Measurements from ENCODE around the gene LTBP3. TPM values are rescaled to one million over a fixed set of nuclear protein-coding genes. Genes with fewer than 3 reads are reported as not detected.
A peak's percentile ranks its signal among the peaks of the same experiment; 100 is the strongest.

LTBP3 gene
- 47.3 and 147 TPM in 2 replicates for total RNA-seq (ENCODE audit: low replicate concordance)

DNA sequence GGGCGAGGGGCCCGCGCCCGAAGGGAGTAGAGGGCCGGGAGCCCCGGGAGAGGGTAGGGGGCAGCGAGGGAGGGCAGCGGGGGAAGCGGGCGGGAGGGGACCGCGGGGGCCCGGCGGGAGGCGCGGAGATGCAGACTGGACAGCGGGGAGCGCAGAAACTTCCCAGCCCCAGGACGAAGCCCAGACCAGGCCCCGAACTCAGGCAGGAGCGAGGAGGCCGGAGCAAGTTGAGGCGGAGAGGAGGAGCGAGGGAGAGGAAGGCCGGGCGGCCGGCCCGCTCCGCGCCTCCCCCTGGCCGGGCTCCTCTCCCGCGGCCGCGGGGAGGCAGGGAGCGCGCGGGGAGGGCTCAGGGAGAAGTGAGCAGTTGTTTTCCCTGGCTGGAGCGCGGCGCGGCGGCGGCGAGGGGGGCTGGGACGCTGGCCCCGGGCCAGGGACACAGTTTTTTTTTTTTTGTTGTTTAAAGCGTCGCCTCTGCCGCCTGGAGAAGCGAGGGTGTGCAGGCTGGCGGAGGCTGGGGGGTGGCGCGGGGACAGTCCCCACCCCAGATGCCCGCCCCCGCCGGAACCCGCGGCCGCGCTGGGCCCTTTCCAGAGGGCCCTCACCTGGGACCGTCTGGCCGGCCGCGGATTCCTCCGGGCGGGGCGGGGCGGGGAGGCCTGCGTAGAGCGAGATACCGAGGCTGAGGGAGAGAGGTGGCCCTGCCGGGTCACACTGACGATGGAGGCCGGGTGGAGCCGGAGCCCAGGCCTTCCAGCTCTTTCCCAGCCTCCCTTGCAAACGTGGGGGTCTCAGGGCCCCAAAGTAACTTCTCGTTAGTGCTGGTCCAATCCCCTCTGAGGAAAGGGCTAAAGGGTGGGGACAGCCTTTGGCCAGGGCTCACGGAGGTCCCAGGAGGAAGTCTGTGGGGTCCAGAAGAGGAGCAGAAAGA, at the start of gene LTBP3:
Gene LTBP3 (minus strand): TSS at position 358 of the 928 bp plus-strand sequence. CDS start 400 bp downstream, outside the sequence.
- TF ChIP-seq, protein P1, sequence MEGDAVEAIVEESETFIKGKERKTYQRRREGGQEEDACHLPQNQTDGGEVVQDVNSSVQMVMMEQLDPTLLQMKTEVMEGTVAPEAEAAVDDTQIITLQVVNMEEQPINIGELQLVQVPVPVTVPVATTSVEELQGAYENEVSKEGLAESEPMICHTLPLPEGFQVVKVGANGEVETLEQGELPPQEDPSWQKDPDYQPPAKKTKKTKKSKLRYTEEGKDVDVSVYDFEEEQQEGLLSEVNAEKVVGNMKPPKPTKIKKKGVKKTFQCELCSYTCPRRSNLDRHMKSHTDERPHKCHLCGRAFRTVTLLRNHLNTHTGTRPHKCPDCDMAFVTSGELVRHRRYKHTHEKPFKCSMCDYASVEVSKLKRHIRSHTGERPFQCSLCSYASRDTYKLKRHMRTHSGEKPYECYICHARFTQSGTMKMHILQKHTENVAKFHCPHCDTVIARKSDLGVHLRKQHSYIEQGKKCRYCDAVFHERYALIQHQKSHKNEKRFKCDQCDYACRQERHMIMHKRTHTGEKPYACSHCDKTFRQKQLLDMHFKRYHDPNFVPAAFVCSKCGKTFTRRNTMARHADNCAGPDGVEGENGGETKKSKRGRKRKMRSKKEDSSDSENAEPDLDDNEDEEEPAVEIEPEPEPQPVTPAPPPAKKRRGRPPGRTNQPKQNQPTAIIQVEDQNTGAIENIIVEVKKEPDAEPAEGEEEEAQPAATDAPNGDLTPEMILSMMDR (IDR thresholded peaks at IDR 0.05; ENCODE audit: insufficient read depth, low read length) = no peak
- DNase-seq (ENCODE audit: low read depth) = peak; percentile 79
- H3K4me3 ChIP-seq (ENCODE audit: low read depth, low read length) = peak within 1 kb of the TSS; percentile 74

DNA sequence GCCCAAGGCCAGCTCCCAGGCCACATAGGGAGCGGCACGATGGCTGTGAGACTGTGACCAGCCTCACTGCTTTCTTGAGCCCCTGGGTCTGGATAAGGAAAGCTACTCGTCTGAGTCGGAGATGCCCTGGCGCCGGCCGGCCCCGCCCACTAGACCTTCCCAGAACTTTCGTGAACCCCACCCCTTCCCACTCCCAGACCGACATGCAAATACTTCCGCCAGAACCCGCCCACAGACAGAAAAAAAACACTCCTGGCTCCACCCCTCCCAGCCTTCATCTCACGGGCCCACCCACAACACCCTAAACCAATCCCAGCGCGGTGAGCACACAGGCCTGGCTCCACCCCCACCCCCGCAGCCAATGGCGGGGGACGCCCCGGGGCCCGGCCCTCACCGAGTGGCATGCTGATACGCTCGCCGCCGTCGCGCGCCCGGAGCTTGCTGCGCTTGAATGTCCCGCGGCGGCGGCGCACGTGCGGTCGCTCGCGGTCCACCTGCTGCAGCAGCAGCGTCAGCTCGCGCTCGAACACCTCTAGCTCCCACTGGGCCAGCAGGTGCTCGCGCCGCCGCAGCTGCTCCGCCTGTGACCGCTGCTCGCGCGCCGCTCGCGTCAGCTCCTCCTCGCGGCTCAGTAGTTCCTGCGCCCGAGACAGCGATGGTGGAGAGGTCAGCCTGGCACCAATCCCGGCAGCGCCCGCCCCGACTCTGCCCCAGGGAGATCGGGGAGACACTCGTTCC, 48.9 kb upstream of the LTBP3 start:
- TF ChIP-seq, protein P1 (IDR thresholded peaks at IDR 0.05; ENCODE audit: insufficient read depth, low read length) = no peak
- DNase-seq (ENCODE audit: low read depth) = peak; percentile 95
- peak overlapping the region; percentile 37 for H3K4me3 ChIP-seq (ENCODE audit: low read depth, low read length)

DNA sequence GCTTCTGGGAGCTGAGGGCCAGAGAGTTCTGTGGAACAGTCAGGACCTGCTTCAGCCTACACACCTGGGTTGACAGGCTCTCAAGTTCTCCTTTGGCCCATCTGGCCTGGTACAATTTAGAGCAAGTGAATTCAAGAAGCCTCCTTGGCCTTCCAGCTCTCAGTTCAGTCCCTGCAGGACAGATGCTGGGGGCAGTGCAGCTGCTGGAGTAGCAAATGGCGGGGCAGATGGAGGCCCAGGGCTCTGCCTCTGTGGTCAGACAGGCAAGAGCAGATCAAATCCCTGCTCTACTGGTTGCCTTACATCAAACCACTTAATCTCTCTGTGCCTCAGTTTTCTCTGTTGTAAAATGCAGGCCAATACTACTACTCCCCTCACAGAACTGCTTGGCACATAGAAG, 46.1 kb upstream of the LTBP3 start:
- TF ChIP-seq, protein P1 (IDR thresholded peaks at IDR 0.05; ENCODE audit: insufficient read depth, low read length) = no peak
- DNase-seq (ENCODE audit: low read depth) = no peak
- no peak overlapping the region for H3K4me3 ChIP-seq (ENCODE audit: low read depth, low read length)

DNA sequence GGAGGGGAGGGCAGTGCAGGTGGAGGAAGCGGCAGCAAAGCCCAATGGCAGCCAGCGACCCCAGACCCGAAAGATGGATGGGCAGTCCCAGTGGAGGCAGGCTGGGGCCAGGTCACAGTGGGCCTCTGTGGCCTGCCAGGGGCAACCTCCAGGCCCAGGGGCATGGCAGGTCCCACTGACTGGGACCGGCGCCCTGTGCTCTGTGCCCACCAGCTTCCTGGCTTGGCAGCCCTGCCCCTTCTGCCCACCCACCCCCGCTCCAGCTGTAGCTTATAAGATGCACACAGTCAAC, 41.7 kb upstream of the LTBP3 start:
- DNase-seq (ENCODE audit: low read depth) = no peak
- TF ChIP-seq, protein P1 (IDR thresholded peaks at IDR 0.05; ENCODE audit: insufficient read depth, low read length) = no peak
- H3K4me3 ChIP-seq (ENCODE audit: low read depth, low read length) = no peak overlapping the region

DNA sequence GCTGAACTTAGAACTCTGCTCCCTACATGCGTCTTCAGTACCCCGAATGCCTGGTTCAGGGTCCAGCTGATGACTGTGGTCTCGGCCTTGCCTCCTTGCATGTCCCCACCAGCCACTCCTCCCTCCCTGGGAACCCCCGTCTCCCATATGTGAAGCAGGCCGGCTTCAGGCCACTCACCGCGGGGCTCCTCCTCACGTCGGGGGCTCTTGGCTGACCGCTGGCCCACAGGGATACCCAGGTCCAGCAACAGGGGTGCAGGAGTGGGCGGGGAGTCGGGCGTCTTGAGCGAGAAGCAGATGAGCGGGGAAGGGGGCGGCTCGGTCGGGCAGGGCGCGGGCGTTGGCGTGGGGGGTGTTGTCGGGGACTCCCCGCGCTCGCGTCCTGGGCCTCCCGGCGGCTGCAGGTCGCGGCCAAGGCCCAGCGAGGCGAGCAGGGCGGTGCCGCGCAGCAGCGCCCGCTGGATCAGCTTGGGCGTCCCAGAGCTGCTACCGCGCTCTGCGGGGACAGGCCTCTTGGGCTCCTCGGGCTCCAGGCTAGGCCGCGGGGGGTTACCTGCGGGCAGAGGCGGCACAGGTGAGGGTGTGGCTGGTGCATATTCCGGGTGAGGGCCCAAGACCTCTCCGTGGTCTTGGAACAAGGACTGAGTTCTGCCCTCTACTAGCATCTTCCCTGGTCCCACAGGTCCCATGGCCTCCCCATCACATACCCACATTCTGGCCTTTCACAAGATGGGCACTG, 41.2 kb upstream of the LTBP3 start:
- TF ChIP-seq, protein P1 (IDR thresholded peaks at IDR 0.05; ENCODE audit: insufficient read depth, low read length) = no peak
- H3K4me3 ChIP-seq (ENCODE audit: low read depth, low read length) = no peak overlapping the region
- DNase-seq (ENCODE audit: low read depth) = no peak

DNA sequence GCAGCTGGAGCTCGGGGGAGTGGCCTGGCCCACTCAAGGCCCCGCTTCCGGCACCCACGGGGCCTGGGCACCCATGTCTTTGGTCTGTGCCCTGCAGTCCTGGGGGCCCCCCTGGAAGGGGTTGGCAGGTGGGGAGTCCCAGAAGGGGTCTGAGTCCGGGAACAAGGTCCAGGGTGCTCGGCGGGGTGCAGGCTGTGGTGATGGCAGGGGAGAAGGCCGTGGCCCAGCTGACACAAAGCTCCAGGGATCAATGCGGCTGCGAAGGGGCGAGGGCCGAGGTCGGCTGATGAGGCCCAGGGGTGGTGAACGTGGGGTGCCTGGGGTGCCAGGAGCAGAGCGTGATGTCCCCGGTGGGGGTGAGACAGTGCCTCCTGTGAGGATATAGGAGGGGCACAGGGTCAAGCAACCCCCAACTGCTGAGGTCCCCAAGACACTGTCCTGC, 40.1 kb upstream of the LTBP3 start:
- DNase-seq (ENCODE audit: low read depth) = no peak
- TF ChIP-seq, protein P1 (IDR thresholded peaks at IDR 0.05; ENCODE audit: insufficient read depth, low read length) = no peak
- H3K4me3 ChIP-seq (ENCODE audit: low read depth, low read length) = no peak overlapping the region
